Measurements from ENCODE around the gene PRKX. TPM values are rescaled to one million over a fixed set of nuclear protein-coding genes. Genes with fewer than 3 reads are reported as not detected.
"Not testable (repeated sequence)": the region's sequence is repeated elsewhere in the genome, so short reads cannot be mapped to it uniquely, and the experiment has no call there.

Gene PRKX
- total RNA-seq, 4 donors from 2014 or later, result 1.2 to 4.7 (median 2.3) TPM

DNA sequence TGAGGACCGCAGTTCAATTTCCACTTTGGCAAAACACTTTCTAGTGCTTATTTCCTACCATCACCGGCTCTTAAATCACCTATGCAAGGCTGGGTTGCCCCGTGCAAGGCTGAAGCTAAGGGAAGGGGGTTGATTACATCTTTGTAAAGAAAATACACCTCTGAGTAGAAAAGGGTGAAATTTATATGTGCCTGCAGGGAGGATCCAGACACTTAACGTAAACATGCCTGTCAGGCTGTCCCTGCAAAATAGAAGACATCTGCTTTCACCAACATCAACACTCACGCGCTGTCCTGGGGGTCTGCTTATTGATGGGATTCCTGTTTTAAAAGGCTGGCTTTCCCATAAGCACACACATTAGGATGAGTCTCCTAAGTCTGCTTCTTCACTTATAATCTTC is 92.0 kb downstream of the PRKX start:
- Histone ChIP-seq H3K9me3 (no peaks in the 10 kb centered on the region), H3K4me3 (no peak overlapping the region), H3K36me3 (no peaks in the 10 kb centered on the region), H3K27me3 (no peaks in the 10 kb centered on the region), H3K4me1 (no peaks in the 10 kb centered on the region), H3K27ac (no peak overlapping the region)
- no peak for ATAC-seq
- no peak for DNase-seq
- no peak for TF ChIP-seq POLR2A (IDR thresholded peaks at IDR 0.05)
- TF ChIP-seq, protein P1, sequence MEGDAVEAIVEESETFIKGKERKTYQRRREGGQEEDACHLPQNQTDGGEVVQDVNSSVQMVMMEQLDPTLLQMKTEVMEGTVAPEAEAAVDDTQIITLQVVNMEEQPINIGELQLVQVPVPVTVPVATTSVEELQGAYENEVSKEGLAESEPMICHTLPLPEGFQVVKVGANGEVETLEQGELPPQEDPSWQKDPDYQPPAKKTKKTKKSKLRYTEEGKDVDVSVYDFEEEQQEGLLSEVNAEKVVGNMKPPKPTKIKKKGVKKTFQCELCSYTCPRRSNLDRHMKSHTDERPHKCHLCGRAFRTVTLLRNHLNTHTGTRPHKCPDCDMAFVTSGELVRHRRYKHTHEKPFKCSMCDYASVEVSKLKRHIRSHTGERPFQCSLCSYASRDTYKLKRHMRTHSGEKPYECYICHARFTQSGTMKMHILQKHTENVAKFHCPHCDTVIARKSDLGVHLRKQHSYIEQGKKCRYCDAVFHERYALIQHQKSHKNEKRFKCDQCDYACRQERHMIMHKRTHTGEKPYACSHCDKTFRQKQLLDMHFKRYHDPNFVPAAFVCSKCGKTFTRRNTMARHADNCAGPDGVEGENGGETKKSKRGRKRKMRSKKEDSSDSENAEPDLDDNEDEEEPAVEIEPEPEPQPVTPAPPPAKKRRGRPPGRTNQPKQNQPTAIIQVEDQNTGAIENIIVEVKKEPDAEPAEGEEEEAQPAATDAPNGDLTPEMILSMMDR (IDR thresholded peaks at IDR 0.05 in 4 of 5, conservative IDR thresholded peaks at IDR 0.05 in 1 of 5), result no peak
- intact Hi-C loops (cut with DNase I; ENCODE audit: low total_unique reads) (no loop called here), in situ Hi-C loops (cut with MboI; ENCODE audit: low sequenced_read_pairs in 4 of 4) (no loop called here)

DNA sequence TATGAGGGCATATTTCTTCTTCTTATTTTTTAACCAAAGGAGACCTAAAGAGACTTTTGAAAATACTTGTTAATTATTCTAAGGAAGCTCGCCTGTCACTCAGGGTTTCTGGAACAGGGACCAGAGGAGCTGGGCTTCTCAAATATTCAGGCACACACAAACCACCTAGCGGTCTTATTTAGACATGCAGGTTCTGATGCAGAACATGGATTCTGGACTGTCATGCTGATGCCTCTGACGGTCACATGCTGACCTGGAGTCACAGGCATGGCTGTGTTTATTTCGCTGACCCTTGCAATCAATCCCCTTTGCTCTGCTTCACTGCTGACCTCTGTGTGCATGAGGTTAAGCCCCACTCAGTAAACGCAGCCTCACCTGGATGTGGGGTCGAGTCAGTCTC is 101.7 kb downstream of the PRKX start:
- ATAC-seq; DNase-seq; H3K27ac ChIP-seq; in situ Hi-C loops (cut with MboI; ENCODE audit: low sequenced_read_pairs in 4 of 4); H3K4me1 ChIP-seq; H3K27me3 ChIP-seq; H3K4me3 ChIP-seq; H3K36me3 ChIP-seq; intact Hi-C loops (cut with DNase I; ENCODE audit: low total_unique reads); H3K9me3 ChIP-seq: not testable (repeated sequence)

DNA sequence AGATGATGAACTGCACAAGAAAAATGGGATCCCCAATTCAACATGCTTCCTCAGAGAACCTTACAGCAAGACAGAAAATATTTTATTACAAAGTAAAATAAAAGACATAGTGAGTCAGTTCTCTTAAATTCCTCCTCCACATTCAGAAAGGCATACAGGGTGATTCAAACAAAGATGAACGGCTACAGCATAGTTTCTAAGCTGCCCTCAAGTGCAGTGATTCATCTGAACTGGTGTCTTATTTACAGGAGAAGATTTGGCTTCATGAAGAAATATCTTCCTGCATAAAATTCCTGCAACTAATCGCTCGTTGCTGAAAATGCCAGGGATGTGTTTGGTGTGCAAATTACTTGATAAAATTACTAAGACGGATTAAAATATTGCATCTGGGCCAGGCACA is 103.6 kb downstream of the PRKX start:
- ATAC-seq (no peak), DNase-seq (no peak)
- H3K4me1 ChIP-seq, result no peaks in the 10 kb centered on the region
- no peaks in the 10 kb centered on the region for H3K9me3 ChIP-seq
- H3K27me3 ChIP-seq, result no peaks in the 10 kb centered on the region
- intact Hi-C loops (cut with DNase I; ENCODE audit: low total_unique reads) (no loop called here), in situ Hi-C loops (cut with MboI; ENCODE audit: low sequenced_read_pairs in 4 of 4) (no loop called here)
- no peak overlapping the region for H3K27ac ChIP-seq
- H3K36me3 ChIP-seq, result no peaks in the 10 kb centered on the region
- no peak overlapping the region for H3K4me3 ChIP-seq
- TF ChIP-seq POLR2A (IDR thresholded peaks at IDR 0.05), result no peak
- TF ChIP-seq, protein P1 (IDR thresholded peaks at IDR 0.05 in 4 of 5, conservative IDR thresholded peaks at IDR 0.05 in 1 of 5), result no peak

DNA sequence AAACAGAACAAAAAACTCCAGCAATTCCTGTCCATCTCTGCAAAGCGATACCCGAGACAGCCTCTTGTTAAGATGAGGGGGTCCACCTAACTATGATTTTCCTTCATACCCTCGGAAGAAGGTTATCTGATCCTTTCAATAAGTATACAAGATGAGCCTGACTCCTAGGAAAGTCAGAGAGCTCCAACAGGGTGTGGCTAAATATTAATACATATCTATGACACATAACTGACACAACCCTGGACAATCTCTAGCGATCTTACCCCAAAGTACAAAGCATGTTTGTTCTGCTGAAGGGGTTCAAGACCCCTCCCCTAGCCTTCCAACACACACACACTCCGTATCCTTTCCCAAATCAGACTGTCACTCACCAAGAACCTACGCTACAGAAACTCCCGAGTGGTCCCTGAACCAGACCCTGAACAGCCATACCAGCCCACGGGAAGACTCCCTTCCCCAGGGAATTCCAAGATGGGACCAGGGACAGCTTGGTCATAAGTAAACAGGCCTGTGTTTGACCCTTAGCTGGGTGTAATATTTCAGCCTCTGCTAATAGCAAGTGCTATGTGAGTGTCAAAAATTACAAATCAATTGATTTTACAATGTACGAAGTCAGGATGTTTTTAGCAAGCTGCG is 110.3 kb downstream of the PRKX start:
- Histone ChIP-seq H3K36me3 (no peaks in the 10 kb centered on the region), H3K27ac (no peak overlapping the region), H3K9me3 (no peaks in the 10 kb centered on the region), H3K4me1 (no peaks in the 10 kb centered on the region), H3K4me3 (no peak overlapping the region), H3K27me3 (no peaks in the 10 kb centered on the region)
- intact Hi-C loops (cut with DNase I; ENCODE audit: low total_unique reads) (no loop called here), in situ Hi-C loops (cut with MboI; ENCODE audit: low sequenced_read_pairs in 4 of 4) (no loop called here)
- ATAC-seq (no peak), DNase-seq (no peak)
- TF ChIP-seq POLR2A (IDR thresholded peaks at IDR 0.05), result no peak
- TF ChIP-seq, protein P1 (IDR thresholded peaks at IDR 0.05 in 4 of 5, conservative IDR thresholded peaks at IDR 0.05 in 1 of 5), result no peak

DNA sequence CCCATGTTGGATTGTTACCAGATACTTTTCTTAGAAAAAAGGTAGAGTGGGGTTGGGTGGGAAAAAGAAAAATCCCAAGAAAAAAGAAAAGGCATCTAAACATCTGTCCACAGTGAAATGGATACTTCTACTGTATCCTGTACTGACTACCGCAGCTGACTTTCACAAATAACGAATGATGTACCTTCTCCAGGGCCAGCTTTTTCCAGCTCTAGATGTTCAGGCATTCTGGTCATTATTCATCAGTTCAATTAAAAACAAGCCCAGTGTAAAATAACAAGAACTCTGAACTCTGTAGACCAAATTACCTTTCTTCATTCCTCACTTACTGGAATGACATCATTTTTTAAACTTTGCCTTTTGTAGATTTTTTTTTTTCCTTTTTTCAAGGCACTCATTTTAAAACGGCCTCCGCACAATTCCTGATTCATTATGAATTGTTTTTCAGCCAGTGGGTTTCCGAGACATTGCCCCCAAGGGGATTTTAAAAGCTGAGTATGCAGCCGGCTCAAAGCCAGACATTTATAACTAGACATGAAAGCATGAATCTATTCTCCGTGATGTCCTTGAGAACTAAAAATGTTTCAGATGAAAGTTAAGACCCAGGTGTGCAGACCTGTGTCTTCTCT is 113.5 kb downstream of the PRKX start:
- H3K4me3 ChIP-seq, result no peak overlapping the region
- in situ Hi-C loops (cut with MboI; ENCODE audit: low sequenced_read_pairs in 4 of 4), result no loop called here
- H3K4me1 ChIP-seq, result no peaks in the 10 kb centered on the region
- H3K36me3 ChIP-seq, result no peaks in the 10 kb centered on the region
- intact Hi-C loops (cut with DNase I; ENCODE audit: low total_unique reads), result no loop called here
- TF ChIP-seq POLR2A (IDR thresholded peaks at IDR 0.05), result no peak
- TF ChIP-seq, protein P1 (IDR thresholded peaks at IDR 0.05 in 4 of 5, conservative IDR thresholded peaks at IDR 0.05 in 1 of 5), result no peak
- ATAC-seq (no peak), DNase-seq (no peak)
- no peaks in the 10 kb centered on the region for H3K27me3 ChIP-seq
- H3K27ac ChIP-seq, result no peak overlapping the region
- no peaks in the 10 kb centered on the region for H3K9me3 ChIP-seq
